HG03378 (cell line): Measurements from ENCODE around the gene SLC12A9.

Experiments
- ATAC-seq: cut with Tn5 transposase; IDR thresholded peaks from one replicate; pipeline ENCODE4 v1.9.1; 2021; ENCODE audit warnings: mild to moderate bottlenecking, moderate library complexity; ENCODE audit not compliant: unreplicated experiment

The SLC12A9 gene

DNA sequence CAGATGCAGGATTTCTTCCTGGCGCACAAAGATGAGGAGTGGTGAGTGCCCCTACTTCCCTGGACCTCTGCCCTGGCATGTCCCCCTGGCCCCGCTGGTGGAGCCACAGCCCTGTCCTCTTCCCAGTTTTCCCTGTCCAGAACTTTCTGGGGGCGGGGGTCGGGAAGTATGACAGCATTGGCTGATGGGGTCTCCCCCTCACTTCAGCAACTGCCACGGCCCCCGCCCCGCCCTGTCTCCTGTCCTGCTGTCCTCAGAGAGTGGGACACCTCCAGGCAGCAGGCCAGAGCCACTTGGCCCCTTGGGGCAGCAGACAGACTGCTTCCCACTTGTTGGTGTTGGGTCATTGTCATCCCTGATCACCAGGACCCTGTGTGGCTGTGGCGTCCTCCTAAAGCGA is 29.7 kb downstream of the SLC12A9 start:
- no peak for ATAC-seq

GRCh38 chr7:100882785-100883526 is 30.4 kb downstream of the SLC12A9 start:
- ATAC-seq, result no peak

- ATAC-seq, result no peak
Observed at GRCh38 chr7:100884736-100885439, 32.4 kb downstream of the SLC12A9 start.

GRCh38 chr7:100885440-100886141 is 33.1 kb downstream of the SLC12A9 start:
- ATAC-seq, result no peak

GRCh38 chr7:100886142-100886935 is 33.8 kb downstream of the SLC12A9 start:
- no peak for ATAC-seq

DNA sequence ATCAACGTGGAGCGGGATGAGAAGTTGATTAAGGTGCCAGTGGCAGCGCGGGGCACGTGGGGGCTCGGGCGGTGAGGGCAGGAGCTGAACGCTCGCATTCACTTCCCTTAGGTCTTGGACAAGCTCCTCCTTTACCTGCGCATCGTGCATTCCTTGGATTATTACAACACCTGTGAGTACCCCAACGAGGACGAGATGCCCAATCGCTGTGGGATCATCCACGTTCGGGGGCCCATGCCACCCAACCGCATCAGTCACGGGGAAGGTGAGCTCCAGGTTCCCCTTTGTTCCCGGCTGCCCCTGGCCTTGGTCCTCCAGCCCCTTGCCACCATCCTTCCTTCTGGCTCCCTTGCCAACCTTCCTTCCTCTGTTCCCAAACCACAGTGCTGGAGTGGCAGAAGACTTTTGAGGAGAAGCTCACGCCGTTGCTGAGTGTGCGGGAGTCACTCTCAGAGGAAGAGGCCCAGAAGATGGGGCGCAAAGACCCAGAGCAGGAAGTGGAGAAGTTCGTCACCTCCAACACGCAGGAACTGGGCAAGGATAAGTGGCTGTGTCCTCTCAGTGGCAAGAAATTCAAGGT is 34.5 kb downstream of the SLC12A9 start:
- peak; percentile 2 for ATAC-seq

DNA sequence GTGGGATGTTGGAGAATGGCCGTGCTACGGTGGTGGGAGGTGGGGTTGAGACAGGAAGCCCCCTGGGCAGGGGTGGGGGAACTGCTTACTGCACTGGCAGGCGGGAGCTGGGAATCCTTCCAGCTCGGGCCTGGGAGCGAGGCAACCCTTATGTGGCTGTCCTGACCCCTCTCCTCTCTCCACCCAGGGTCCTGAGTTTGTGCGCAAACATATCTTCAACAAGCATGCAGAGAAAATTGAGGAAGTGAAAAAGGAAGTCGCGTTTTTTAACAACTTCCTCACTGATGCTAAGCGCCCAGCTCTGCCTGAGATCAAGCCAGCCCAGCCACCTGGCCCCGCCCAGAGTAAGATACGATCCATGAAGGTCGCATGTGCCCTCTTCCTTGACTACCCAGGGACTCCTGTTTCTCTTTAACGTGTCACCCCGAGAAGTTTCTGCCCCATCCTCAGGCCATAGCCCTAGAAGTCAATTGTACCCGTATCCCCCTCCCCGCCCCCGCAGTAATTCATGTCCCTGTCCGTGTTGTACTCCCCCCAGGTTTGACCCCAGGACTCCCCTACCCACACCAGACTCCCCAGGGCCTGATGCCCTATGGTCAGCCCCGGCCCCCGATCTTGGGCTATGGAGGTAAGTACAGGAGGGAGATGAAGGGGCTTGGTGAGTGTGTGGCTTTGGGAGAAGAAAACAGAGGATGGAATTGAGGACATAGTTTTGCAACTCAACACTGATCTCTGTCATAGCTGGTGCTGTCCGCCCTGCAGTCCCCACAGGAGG is 35.2 kb downstream of the SLC12A9 start:
- peak; percentile 44 for ATAC-seq

DNA sequence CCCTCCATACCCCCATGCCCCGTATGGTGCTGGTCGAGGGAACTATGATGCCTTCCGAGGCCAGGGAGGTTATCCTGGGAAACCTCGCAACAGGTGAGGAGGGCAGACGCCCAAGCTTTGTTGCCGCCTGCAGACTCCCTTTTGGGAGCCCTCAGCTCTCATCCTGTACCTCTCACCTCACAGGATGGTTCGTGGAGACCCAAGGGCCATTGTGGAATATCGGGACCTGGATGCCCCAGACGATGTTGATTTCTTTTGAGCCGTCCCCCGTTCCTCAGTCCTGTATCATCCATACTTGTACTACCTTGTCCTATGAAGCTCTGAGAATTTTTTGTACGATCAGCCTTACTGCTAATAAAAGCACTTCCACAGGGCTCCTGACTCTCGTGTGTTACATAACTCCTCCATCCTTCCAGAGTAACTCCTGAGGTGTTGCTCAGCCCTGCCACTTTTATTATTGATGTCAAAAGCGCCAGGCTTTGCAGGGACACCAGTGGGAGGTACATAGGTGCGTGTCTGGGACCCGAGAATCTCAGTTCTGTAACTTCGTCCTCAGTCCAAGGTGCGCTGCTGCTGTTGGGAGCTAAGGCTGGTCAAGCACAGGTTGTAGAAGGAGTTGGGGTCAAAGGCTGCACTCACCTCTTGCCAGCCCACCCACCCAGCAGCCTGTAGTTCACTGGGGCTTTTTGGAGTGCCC is 35.9 kb downstream of the SLC12A9 start:
- no peak for ATAC-seq

GRCh38 chr7:100888988-100889750 is 36.7 kb downstream of the SLC12A9 start, which contains the start of gene UFSP1:
Gene UFSP1, minus strand, starts transcription at chr7:100889715. Its CDS starts 444 bp downstream, at chr7:100889271.
- ATAC-seq, result no peak

- no peak for ATAC-seq
Observed at GRCh38 chr7:100890653-100891567, 38.4 kb downstream of the SLC12A9 start.

DNA sequence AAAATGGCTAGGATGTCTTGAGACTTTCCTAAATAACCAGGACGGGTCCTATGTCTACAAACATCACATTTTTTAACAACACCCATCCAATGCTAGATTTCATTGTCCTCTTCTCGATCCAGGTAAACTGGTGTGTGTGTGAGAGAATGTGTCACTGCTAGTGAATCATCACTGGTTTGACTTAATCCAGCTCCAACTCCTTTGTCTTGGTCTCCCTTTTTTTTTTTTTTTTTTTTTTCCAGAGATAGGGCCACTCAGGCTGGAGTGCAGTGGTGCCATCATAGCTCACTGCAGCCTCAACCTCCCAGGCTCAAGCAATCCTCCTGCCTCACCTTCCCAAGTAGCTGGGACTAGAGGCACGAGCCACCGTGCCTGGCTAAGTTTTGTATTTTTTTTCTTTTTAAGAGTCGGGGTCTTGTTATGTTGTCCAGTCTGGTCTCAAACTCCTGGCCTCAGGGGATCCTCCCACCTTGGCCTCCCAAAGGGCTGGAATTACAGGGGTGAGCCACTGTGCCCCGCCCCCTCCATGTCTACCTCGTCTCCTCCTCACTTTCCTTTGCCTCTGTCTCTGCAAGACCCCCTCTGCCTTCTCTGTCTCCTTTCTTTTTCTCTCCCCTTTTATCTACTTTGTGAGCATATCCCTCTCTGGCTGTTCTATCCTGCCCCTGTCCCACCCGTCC is 39.2 kb downstream of the SLC12A9 start:
- ATAC-seq, result no peak

GRCh38 chr7:100892364-100893317 is 40.1 kb downstream of the SLC12A9 start:
- ATAC-seq, result no peak

DNA sequence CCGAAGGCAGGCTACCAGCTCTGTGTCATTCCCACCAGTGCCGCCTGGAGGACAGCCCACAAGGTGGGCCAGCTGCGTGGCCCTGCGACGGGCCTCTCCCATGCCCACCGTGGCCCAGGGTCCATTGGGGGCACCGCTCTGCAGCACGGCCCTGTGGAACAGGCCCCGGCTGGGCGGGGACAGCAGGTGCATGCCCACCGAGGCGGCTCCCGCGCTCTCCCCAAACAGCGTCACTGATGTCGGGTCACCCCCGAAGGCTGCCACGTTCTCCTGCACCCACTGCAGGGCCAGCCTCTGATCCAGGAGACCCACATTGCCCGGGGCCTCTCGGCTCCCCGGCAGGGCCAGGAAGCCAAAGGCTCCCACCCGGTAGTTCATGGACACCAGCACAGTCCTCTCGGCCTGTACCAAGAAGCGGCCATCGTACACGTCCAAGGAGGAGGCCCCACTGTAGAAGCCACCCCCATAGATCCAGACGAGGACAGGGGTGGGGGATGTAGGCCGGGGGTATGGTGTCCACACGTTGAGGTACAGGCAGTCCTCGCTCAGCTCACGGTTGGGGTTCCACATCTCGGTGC is 40.9 kb downstream of the SLC12A9 start:
- ATAC-seq, result no peak

GRCh38 chr7:100893910-100894721 is 41.6 kb downstream of the SLC12A9 start:
- ATAC-seq, result no peak
